Sigmoid colon (tissue), 7 donors: ENCODE data around the gene PPP4R3A. TPM values are rescaled to one million over a fixed set of nuclear protein-coding genes. Genes with fewer than 3 reads are reported as not detected.
"Not testable (repeated sequence)": the region's sequence is repeated elsewhere in the genome, so short reads cannot be mapped to it uniquely, and the experiment has no call there.

ENCODE experiments used
- DNase-seq: peaks from one replicate; pipeline ENCODE4 v3.0.0-alpha.2; 2019
- H3K27ac ChIP-seq, 4 donors: fragments of 200-600 bp; sonication (generic); one replicate each; pipeline ENCODE4 v1.5.1; 2016 to 2019; ENCODE audit warnings: mild to moderate bottlenecking in 1 of 4
- H3K27me3 ChIP-seq, 3 donors: fragments of 200-600 bp; sonication (generic); one replicate each; pipeline ENCODE4 v1.5.1; 2019; ENCODE audit warnings: mild to moderate bottlenecking in 1 of 3
- H3K36me3 ChIP-seq, 4 donors: fragments of 200-600 bp; sonication (generic); one replicate each; pipeline ENCODE4 v1.5.1; 2016 to 2019
- H3K4me1 ChIP-seq, 4 donors: fragments of 200-600 bp; sonication (generic); one replicate each; pipeline ENCODE4 v1.5.1; 2017 to 2019
- H3K4me3 ChIP-seq, 4 donors: fragments of 200-600 bp; sonication (generic); one replicate each; pipeline ENCODE4 v1.5.1; 2017 to 2019; ENCODE audit warnings: mild to moderate bottlenecking in 2 of 4, moderate library complexity in 1 of 4
- H3K9me3 ChIP-seq, 4 donors: fragments of 200-600 bp in 3 of 4; sonication (generic) in 3 of 4; one replicate each; pipeline versions ENCODE4 v1.5.1 to v1.6.1; 2013 to 2019
- CTCF ChIP-seq, 4 experiments: fragments of 450-650 bp in 3 of 4; fragments of 200-600 bp in 1 of 4; IDR thresholded peaks; one replicate each; pipeline ENCODE4 v1.5.1; 2016 to 2019; ENCODE audit warnings: antibody characterized with exemption in 4 of 4, mild to moderate bottlenecking in 3 of 4, moderate library complexity in 2 of 4
- EP300 ChIP-seq, 4 donors: sonication (generic); formaldehyde crosslinking; IDR thresholded peaks; one replicate each; pipeline ENCODE4 v1.6.1; 2017; ENCODE audit warnings: antibody characterized with exemption in 4 of 4
- POLR2A ChIP-seq, 2 donors: fragments of 450-650 bp; IDR thresholded peaks; one replicate each; pipeline ENCODE4 v1.6.1; 2016; ENCODE audit warnings: antibody characterized with exemption in 2 of 2, mild to moderate bottlenecking in 2 of 2, moderate library complexity in 2 of 2
- POLR2AphosphoS5 ChIP-seq, 4 donors: sonication (generic); formaldehyde crosslinking; IDR thresholded peaks; one replicate each; pipeline ENCODE4 v1.6.1; 2017; ENCODE audit warnings: antibody characterized with exemption in 4 of 4
- WGBS, 2 donors: extraction: QIAGEN DNeasy Blood & Tissue Kit; methylation state at CpG; one replicate each; pipeline ENCODE4 v1.1.7; 2013; 5-methylcytosine and 5-hydroxymethylcytosine counted together
- intact Hi-C: fragments of 100-400 bp; cut with DNase I; formaldehyde crosslinking; loops from one replicate; pipeline ENCODE4 v1.15.1; 2023
- polyA plus RNA-seq, 3 donors: library from polyadenylated mRNA; stranded (reverse); fragments of 200-250 nt; gene quantifications; one replicate each; pipeline ENCODE4 v1.2.3, GENCODE V29; 2013
- total RNA-seq, 4 donors: library from RNA; depleted of rRNA; stranded (reverse); fragments of >200 nt; gene quantifications; one replicate each; pipeline ENCODE4 v1.1.0, GENCODE V29; 2016
- donor health status: healthy with polysubstance abuse.
- donor health status: Bipolar disorder and iron deficiency.
- donor health status: healthy.

The PPP4R3A gene
- total and polyA plus RNA-seq, 7 donors: 46.2 to 92.2 (median 74.1) TPM

- 56 to 78% methylated on average over 5 of the region's 5 CpGs for WGBS, 2 donors
- no peaks in the 10 kb centered on the region for H3K36me3 ChIP-seq
Measured at GRCh38 chr14:91545946-91546716, 36.0 kb upstream of the PPP4R3A start.

DNA sequence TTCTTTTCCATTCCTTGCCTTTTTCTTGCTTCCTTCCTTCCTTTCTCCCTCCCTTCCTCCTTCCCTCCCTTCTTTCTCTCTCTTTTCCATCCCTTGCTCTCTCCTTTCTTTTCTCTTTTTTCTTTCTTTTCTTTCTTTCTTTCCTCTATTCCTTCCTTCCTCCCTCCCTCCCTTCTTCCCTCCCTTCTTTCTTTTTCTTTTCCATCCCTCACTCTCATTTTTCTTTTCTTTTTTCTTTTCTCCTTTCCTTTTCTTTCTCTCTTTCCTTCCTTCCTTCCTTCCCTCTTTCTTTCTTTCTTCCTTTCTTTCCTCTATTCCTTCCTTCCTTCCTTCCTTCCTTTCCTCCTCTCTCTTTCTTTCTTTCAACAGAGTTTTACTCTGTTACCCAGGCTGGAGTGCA is 35.1 kb upstream of the PPP4R3A start:
- peaks cover 0 to 2% (median 0%) of the 10 kb centered on the region in 4 donors for H3K9me3 ChIP-seq
- intact Hi-C loops: no loop called here

More at GRCh38 chr14:91545946-91546716, 36.0 kb upstream of the PPP4R3A start:
- no peak for DNase-seq
- Histone ChIP-seq H3K4me1 (no peaks in the 10 kb centered on the region), H3K27me3 (no peaks in the 10 kb centered on the region), H3K9me3 (peaks cover 0 to 2% (median 0%) of the 10 kb centered on the region in 4 donors), H3K27ac (no peak overlapping the region), H3K4me3 (no peak overlapping the region)
- intact Hi-C loops: no loop called here
- TF ChIP-seq POLR2AphosphoS5 (IDR thresholded peaks at IDR 0.05): no peak
- TF ChIP-seq EP300 (IDR thresholded peaks at IDR 0.05): no peak
- no peak for TF ChIP-seq POLR2A (IDR thresholded peaks at IDR 0.05)
- TF ChIP-seq CTCF (IDR thresholded peaks at IDR 0.05): no peak

DNA sequence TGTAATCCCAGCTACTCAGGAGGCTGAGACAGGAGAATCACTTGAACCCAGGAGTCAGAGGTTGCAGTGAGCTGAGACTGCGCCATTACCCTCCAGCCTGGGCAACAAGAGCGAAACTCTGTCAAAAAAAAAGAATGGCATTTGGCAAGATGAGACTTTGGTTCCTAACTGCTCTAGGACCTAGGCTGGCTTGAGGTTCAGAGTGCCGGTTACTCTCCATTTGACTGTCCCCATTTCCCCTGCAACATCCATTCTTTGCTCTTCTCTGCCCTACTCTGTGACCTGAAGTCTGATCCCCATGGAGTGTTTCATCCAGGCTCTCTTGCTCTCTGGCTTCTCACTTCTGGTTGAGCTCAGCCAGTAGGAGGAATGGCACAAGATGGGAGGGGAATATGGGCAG is 26.2 kb upstream of the PPP4R3A start:
- Histone ChIP-seq H3K27me3 (no peaks in the 10 kb centered on the region), H3K4me3 (no peak overlapping the region), H3K27ac (no peak overlapping the region), H3K36me3 (no peaks in the 10 kb centered on the region), H3K9me3 (peaks cover 0 to 1% (median 0%) of the 10 kb centered on the region in 4 donors), H3K4me1 (no peaks in the 10 kb centered on the region)
- TF ChIP-seq POLR2A (IDR thresholded peaks at IDR 0.05): no peak
- no peak for TF ChIP-seq POLR2AphosphoS5 (IDR thresholded peaks at IDR 0.05)
- no peak for TF ChIP-seq CTCF (IDR thresholded peaks at IDR 0.05)
- TF ChIP-seq EP300 (IDR thresholded peaks at IDR 0.05): no peak
- intact Hi-C loops: no loop called here
- 97 to 99% methylated on average over 3 of the region's 3 CpGs for WGBS, 2 donors
- DNase-seq: no peak

More for the DNA sequence above, 35.1 kb upstream of the PPP4R3A start:
- H3K4me3 ChIP-seq: no peak overlapping the region
- no peaks in the 10 kb centered on the region for H3K27me3 ChIP-seq
- no peak overlapping the region for H3K27ac ChIP-seq
- no peaks in the 10 kb centered on the region for H3K36me3 ChIP-seq
- TF ChIP-seq EP300 (IDR thresholded peaks at IDR 0.05): no peak
- no peak for TF ChIP-seq POLR2A (IDR thresholded peaks at IDR 0.05)
- no peak for TF ChIP-seq POLR2AphosphoS5 (IDR thresholded peaks at IDR 0.05)
- no peak for TF ChIP-seq CTCF (IDR thresholded peaks at IDR 0.05)
- no peaks in the 10 kb centered on the region for H3K4me1 ChIP-seq
- no peak for DNase-seq

- H3K4me1 ChIP-seq, intact Hi-C loops, H3K9me3 ChIP-seq, DNase-seq, H3K27me3 ChIP-seq, H3K36me3 ChIP-seq, H3K27ac ChIP-seq, H3K4me3 ChIP-seq: not testable (repeated sequence)
- 83 to 91% methylated on average over 5 of the region's 5 CpGs for WGBS, 2 donors
Measured at GRCh38 chr14:91534059-91534458, 23.9 kb upstream of the PPP4R3A start.

- WGBS, 2 donors: 80 to 84% methylated on average over 3 of the region's 3 CpGs
- no peaks in the 10 kb centered on the region for H3K9me3 ChIP-seq
Measured at GRCh38 chr14:91533623-91534022, 23.5 kb upstream of the PPP4R3A start.

More at GRCh38 chr14:91533623-91534022, 23.5 kb upstream of the PPP4R3A start:
- DNase-seq: no peak
- Histone ChIP-seq H3K4me3 (no peak overlapping the region), H3K27me3 (no peaks in the 10 kb centered on the region), H3K36me3 (no peaks in the 10 kb centered on the region), H3K27ac (no peak overlapping the region), H3K4me1 (no peaks in the 10 kb centered on the region)
- intact Hi-C loops: no loop called here
- TF ChIP-seq EP300 (IDR thresholded peaks at IDR 0.05) (no peak), POLR2AphosphoS5 (IDR thresholded peaks at IDR 0.05) (no peak), CTCF (IDR thresholded peaks at IDR 0.05) (no peak)
